Muscle layer of colon (tissue), 2 donors: ENCODE results near the gene GJA1.
"Not testable (repeated sequence)": the region's sequence is repeated elsewhere in the genome, so short reads cannot be mapped to it uniquely, and the experiment has no call there.

Experiments
- H3K27ac ChIP-seq: one replicate; pipeline ENCODE4 v1.7.0; 2013; ENCODE audit warnings: low read depth, mild to moderate bottlenecking, low read length, moderate library complexity
- H3K27me3 ChIP-seq, 2 donors: one replicate each; pipeline ENCODE4 v1.7.0; 2013; ENCODE audit warnings: low read length in 2 of 2, mild to moderate bottlenecking in 2 of 2; ENCODE audit not compliant: insufficient read depth in 2 of 2, control insufficient read depth in 1 of 2
- H3K36me3 ChIP-seq: one replicate; pipeline ENCODE4 v1.7.0; 2013; ENCODE audit warnings: mild to moderate bottlenecking, low read length; ENCODE audit not compliant: insufficient read depth
- H3K4me1 ChIP-seq: one replicate; pipeline ENCODE4 v1.7.0; 2013; ENCODE audit warnings: mild to moderate bottlenecking, low read length; ENCODE audit not compliant: insufficient read depth
- H3K4me3 ChIP-seq, 2 donors: one replicate each; pipeline ENCODE4 v1.7.0; 2013; ENCODE audit warnings: low read length in 2 of 2, low read depth in 1 of 2, mild to moderate bottlenecking in 1 of 2, moderate library complexity in 1 of 2
- H3K9ac ChIP-seq: one replicate; pipeline ENCODE4 v1.7.0; 2013; ENCODE audit warnings: low read length
- H3K9me3 ChIP-seq: one replicate; pipeline ENCODE4 v1.7.0; 2013; ENCODE audit warnings: mild to moderate bottlenecking, low read length
- donor health status: abdominal sarcoma.
- donor health status: Adenocarcinoma of cecum.

GJA1 gene

GRCh38 chr6:121418346-121418745 lies 17.1 kb upstream of the GJA1 start:
- Histone ChIP-seq H3K9ac (no peak overlapping the region), H3K27me3 (no peaks in the 10 kb centered on the region), H3K27ac (no peak overlapping the region), H3K4me1 (no peaks in the 10 kb centered on the region), H3K36me3 (no peaks in the 10 kb centered on the region), H3K9me3 (no peaks in the 10 kb centered on the region), H3K4me3 (no peak overlapping the region)

GRCh38 chr6:121426686-121427085 lies 8.8 kb upstream of the GJA1 start:
- H3K9me3 ChIP-seq: no peaks in the 10 kb centered on the region
- no peak overlapping the region for H3K4me3 ChIP-seq
- H3K27ac ChIP-seq: no peak overlapping the region
- no peaks in the 10 kb centered on the region for H3K36me3 ChIP-seq
- H3K4me1 ChIP-seq: no peaks in the 10 kb centered on the region
- H3K27me3 ChIP-seq: no peaks in the 10 kb centered on the region
- H3K9ac ChIP-seq: no peak overlapping the region

- no peak overlapping the region for H3K27ac ChIP-seq
- no peak overlapping the region for H3K4me3 ChIP-seq
- no peaks in the 10 kb centered on the region for H3K9me3 ChIP-seq
- no peaks in the 10 kb centered on the region for H3K4me1 ChIP-seq
- H3K36me3 ChIP-seq: no peaks in the 10 kb centered on the region
- peaks cover 0 to 2% of the 10 kb centered on the region in 2 donors for H3K27me3 ChIP-seq
- no peak overlapping the region for H3K9ac ChIP-seq
These were observed 6.3 kb upstream of the GJA1 start for GRCh38 chr6:121428872-121429756.

GRCh38 chr6:121430514-121431460 lies 4.7 kb upstream of the GJA1 start:
- H3K4me1 ChIP-seq: no peaks in the 10 kb centered on the region
- H3K36me3 ChIP-seq: no peaks in the 10 kb centered on the region
- H3K9ac ChIP-seq: no peak overlapping the region
- no peak overlapping the region for H3K4me3 ChIP-seq
- no peaks in the 10 kb centered on the region for H3K9me3 ChIP-seq
- peaks cover 7 to 11% of the 10 kb centered on the region in 2 donors for H3K27me3 ChIP-seq
- H3K27ac ChIP-seq: no peak overlapping the region

- peaks cover 15 to 17% of the 10 kb centered on the region in 2 donors for H3K27me3 ChIP-seq
- H3K9ac ChIP-seq, H3K4me1 ChIP-seq, H3K36me3 ChIP-seq, H3K4me3 ChIP-seq, H3K27ac ChIP-seq, H3K9me3 ChIP-seq: not testable (repeated sequence)
These were observed 3.7 kb upstream of the GJA1 start for GRCh38 chr6:121431776-121432175.

GRCh38 chr6:121434037-121434770 lies 1.2 kb upstream of the GJA1 start:
- H3K4me3 ChIP-seq: no peak overlapping the region
- no peak overlapping the region for H3K27ac ChIP-seq
- no peaks in the 10 kb centered on the region for H3K36me3 ChIP-seq
- H3K9me3 ChIP-seq: no peaks in the 10 kb centered on the region
- peaks cover 31 to 32% of the 10 kb centered on the region in 2 donors for H3K27me3 ChIP-seq
- no peaks in the 10 kb centered on the region for H3K4me1 ChIP-seq
- H3K9ac ChIP-seq: no peak overlapping the region

- no peaks in the 10 kb centered on the region for H3K4me1 ChIP-seq
- no peaks in the 10 kb centered on the region for H3K36me3 ChIP-seq
- H3K9me3 ChIP-seq: no peaks in the 10 kb centered on the region
- peak overlapping the region; percentile 62 to 68 for H3K4me3 ChIP-seq
- peak overlapping the region; percentile 46 for H3K9ac ChIP-seq
- peaks cover 32 to 41% of the 10 kb centered on the region in 2 donors for H3K27me3 ChIP-seq
- H3K27ac ChIP-seq: peak overlapping the region; percentile 63
These were observed 920 bp downstream of the GJA1 start for GRCh38 chr6:121436274-121436857.

GRCh38 chr6:121436960-121437850 lies 1.8 kb downstream of the GJA1 start:
- Histone ChIP-seq H3K36me3 (no peaks in the 10 kb centered on the region), H3K27me3 (peaks cover 32 to 41% of the 10 kb centered on the region in 2 donors), H3K27ac (peak overlapping the region; percentile 63), H3K4me3 (peak overlapping the region; percentile 62 to 68), H3K9ac (peak overlapping the region; percentile 46), H3K9me3 (no peaks in the 10 kb centered on the region), H3K4me1 (no peaks in the 10 kb centered on the region)

GRCh38 chr6:121437851-121438651 lies 2.6 kb downstream of the GJA1 start:
- no peaks in the 10 kb centered on the region for H3K36me3 ChIP-seq
- H3K27me3 ChIP-seq: peaks cover 32 to 41% of the 10 kb centered on the region in 2 donors
- H3K9me3 ChIP-seq: no peaks in the 10 kb centered on the region
- no peaks in the 10 kb centered on the region for H3K4me1 ChIP-seq
- peak overlapping the region; percentile 62 to 68 for H3K4me3 ChIP-seq
- H3K27ac ChIP-seq: peak overlapping the region; percentile 16
- H3K9ac ChIP-seq: peak overlapping the region; percentile 46
